ENCODE data around the gene PHLDA1. TPM values are rescaled to one million over a fixed set of nuclear protein-coding genes. Genes with fewer than 3 reads are reported as not detected.

Gene PHLDA1
- total and polyA plus RNA-seq, 9 of the 15 experiments (the other 6 are each of a cell fraction or from before 2014, with no cell fraction given) = 0.15 to 2.9 (median 0.54) TPM

DNA sequence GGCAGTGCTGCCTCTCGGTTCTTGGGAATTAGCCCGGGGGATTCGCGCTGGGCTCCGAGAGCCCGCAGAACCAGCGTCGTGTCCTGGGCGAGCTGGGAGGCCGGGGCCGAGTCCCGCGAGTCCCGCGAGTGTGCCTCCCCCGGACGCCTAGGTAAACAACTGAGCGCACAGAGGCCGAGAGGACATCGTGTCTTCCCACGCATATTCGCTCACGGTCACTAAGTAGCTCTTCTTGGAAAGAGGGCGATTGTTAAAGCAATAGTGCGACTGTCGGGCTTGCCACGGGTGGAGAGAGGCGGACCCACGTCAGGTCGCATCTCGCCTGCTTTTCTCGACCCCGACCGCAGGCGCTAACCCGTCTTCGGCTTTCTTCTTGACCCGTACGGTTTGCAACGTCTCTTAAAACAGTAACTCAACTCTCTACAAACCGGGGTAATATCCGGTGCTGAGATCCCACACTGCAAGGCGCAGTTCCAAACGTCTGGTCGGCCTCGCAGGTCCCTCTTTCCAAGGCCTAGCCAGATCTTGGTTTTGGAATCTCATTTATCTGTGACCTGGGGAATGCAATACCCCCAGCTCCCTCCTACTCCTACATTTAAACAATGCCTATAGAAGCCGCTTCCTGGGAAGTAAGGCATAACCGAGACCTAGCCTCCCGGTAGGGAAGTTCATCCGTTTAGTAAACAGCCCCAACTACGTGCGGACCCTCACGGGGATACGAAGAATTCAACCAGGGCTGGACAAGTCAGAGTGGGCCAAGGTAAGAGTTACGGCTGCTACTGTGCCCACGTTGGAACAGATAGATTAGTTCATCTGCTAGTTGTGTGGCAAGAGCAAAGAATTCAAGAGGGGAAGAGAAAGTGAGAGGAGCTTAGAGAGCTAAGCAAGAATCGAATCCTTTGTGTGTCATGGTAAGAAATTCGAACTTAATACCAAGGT lies 736 bp upstream of the PHLDA1 start (continued):
- TF ChIP-seq FOXJ3 (CRISPR knock-in tag; IDR thresholded peaks at IDR 0.05) = no peak
- TF ChIP-seq GTF2E2 (tag; IDR thresholded peaks at IDR 0.05) = 0 out of 2 replicates have a peak, but pooled peaks have one; percentile 47
- TF ChIP-seq, protein P1, sequence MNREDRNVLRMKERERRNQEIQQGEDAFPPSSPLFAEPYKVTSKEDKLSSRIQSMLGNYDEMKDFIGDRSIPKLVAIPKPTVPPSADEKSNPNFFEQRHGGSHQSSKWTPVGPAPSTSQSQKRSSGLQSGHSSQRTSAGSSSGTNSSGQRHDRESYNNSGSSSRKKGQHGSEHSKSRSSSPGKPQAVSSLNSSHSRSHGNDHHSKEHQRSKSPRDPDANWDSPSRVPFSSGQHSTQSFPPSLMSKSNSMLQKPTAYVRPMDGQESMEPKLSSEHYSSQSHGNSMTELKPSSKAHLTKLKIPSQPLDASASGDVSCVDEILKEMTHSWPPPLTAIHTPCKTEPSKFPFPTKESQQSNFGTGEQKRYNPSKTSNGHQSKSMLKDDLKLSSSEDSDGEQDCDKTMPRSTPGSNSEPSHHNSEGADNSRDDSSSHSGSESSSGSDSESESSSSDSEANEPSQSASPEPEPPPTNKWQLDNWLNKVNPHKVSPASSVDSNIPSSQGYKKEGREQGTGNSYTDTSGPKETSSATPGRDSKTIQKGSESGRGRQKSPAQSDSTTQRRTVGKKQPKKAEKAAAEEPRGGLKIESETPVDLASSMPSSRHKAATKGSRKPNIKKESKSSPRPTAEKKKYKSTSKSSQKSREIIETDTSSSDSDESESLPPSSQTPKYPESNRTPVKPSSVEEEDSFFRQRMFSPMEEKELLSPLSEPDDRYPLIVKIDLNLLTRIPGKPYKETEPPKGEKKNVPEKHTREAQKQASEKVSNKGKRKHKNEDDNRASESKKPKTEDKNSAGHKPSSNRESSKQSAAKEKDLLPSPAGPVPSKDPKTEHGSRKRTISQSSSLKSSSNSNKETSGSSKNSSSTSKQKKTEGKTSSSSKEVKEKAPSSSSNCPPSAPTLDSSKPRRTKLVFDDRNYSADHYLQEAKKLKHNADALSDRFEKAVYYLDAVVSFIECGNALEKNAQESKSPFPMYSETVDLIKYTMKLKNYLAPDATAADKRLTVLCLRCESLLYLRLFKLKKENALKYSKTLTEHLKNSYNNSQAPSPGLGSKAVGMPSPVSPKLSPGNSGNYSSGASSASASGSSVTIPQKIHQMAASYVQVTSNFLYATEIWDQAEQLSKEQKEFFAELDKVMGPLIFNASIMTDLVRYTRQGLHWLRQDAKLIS (CRISPR knock-in tag; IDR thresholded peaks at IDR 0.05) = peak; percentile 50
- TF ChIP-seq TAF1 (IDR thresholded peaks at IDR 0.05; ENCODE audit: control insufficient read depth, extremely low read depth, insufficient read depth, low read length, severe bottlenecking) = peak; percentile 7
- TF ChIP-seq, protein P2, sequence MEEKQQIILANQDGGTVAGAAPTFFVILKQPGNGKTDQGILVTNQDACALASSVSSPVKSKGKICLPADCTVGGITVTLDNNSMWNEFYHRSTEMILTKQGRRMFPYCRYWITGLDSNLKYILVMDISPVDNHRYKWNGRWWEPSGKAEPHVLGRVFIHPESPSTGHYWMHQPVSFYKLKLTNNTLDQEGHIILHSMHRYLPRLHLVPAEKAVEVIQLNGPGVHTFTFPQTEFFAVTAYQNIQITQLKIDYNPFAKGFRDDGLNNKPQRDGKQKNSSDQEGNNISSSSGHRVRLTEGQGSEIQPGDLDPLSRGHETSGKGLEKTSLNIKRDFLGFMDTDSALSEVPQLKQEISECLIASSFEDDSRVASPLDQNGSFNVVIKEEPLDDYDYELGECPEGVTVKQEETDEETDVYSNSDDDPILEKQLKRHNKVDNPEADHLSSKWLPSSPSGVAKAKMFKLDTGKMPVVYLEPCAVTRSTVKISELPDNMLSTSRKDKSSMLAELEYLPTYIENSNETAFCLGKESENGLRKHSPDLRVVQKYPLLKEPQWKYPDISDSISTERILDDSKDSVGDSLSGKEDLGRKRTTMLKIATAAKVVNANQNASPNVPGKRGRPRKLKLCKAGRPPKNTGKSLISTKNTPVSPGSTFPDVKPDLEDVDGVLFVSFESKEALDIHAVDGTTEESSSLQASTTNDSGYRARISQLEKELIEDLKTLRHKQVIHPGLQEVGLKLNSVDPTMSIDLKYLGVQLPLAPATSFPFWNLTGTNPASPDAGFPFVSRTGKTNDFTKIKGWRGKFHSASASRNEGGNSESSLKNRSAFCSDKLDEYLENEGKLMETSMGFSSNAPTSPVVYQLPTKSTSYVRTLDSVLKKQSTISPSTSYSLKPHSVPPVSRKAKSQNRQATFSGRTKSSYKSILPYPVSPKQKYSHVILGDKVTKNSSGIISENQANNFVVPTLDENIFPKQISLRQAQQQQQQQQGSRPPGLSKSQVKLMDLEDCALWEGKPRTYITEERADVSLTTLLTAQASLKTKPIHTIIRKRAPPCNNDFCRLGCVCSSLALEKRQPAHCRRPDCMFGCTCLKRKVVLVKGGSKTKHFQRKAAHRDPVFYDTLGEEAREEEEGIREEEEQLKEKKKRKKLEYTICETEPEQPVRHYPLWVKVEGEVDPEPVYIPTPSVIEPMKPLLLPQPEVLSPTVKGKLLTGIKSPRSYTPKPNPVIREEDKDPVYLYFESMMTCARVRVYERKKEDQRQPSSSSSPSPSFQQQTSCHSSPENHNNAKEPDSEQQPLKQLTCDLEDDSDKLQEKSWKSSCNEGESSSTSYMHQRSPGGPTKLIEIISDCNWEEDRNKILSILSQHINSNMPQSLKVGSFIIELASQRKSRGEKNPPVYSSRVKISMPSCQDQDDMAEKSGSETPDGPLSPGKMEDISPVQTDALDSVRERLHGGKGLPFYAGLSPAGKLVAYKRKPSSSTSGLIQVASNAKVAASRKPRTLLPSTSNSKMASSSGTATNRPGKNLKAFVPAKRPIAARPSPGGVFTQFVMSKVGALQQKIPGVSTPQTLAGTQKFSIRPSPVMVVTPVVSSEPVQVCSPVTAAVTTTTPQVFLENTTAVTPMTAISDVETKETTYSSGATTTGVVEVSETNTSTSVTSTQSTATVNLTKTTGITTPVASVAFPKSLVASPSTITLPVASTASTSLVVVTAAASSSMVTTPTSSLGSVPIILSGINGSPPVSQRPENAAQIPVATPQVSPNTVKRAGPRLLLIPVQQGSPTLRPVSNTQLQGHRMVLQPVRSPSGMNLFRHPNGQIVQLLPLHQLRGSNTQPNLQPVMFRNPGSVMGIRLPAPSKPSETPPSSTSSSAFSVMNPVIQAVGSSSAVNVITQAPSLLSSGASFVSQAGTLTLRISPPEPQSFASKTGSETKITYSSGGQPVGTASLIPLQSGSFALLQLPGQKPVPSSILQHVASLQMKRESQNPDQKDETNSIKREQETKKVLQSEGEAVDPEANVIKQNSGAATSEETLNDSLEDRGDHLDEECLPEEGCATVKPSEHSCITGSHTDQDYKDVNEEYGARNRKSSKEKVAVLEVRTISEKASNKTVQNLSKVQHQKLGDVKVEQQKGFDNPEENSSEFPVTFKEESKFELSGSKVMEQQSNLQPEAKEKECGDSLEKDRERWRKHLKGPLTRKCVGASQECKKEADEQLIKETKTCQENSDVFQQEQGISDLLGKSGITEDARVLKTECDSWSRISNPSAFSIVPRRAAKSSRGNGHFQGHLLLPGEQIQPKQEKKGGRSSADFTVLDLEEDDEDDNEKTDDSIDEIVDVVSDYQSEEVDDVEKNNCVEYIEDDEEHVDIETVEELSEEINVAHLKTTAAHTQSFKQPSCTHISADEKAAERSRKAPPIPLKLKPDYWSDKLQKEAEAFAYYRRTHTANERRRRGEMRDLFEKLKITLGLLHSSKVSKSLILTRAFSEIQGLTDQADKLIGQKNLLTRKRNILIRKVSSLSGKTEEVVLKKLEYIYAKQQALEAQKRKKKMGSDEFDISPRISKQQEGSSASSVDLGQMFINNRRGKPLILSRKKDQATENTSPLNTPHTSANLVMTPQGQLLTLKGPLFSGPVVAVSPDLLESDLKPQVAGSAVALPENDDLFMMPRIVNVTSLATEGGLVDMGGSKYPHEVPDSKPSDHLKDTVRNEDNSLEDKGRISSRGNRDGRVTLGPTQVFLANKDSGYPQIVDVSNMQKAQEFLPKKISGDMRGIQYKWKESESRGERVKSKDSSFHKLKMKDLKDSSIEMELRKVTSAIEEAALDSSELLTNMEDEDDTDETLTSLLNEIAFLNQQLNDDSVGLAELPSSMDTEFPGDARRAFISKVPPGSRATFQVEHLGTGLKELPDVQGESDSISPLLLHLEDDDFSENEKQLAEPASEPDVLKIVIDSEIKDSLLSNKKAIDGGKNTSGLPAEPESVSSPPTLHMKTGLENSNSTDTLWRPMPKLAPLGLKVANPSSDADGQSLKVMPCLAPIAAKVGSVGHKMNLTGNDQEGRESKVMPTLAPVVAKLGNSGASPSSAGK (IDR thresholded peaks at IDR 0.05) = peak; percentile 56
- TF ChIP-seq ZNF175 (CRISPR knock-in tag; IDR thresholded peaks at IDR 0.05; ENCODE audit: low read depth) = no peak
- TF ChIP-seq FOXA3 (CRISPR knock-in tag; conservative IDR thresholded peaks at IDR 0.05 in 1 of 2, IDR thresholded peaks at IDR 0.05 in 1 of 2) = peak; percentile 87 to 96
- TF ChIP-seq ZNF263 (CRISPR knock-in tag; IDR thresholded peaks at IDR 0.05; ENCODE audit: borderline replicate concordance) = peak; percentile 29; the same call in 1 of the 2 replicates
- no peak for TF ChIP-seq KDM2B (CRISPR knock-in tag; IDR thresholded peaks at IDR 0.05)
- peak; percentile 54; the same call in 1 of the 2 replicates for TF ChIP-seq ZC3H4 (CRISPR knock-in tag; IDR thresholded peaks at IDR 0.05; ENCODE audit: borderline replicate concordance)

Measured in K562 (cell line).